K562 (cell line): ENCODE results near the gene DYNLT5. TPM values are rescaled to one million over a fixed set of nuclear protein-coding genes. Genes with fewer than 3 reads are reported as not detected.

ENCODE experiments used
- ATAC-seq: fragments of 200-7000 bp; cut with Tn5 transposase; 3 replicates; pipeline ENCODE4 v1.9.1; 2020; ENCODE audit warnings: moderate library complexity
- BruUV-seq: library from RNA; stranded (reverse); fragments of 400-500 nt; replicated peaks from 2 replicates; lab custom pipeline; 2021; lab: Mats Ljungman, UMichigan
- CTCF ChIA-PET: fragments of 300-600 bp; formaldehyde crosslinking; extraction: SDS; loops from one replicate; lab custom pipeline; 2021; ENCODE audit warnings: low intra/inter-chr PET ratio; lab: Yijun Ruan, JAX
- POLR2A ChIA-PET: fragments of 300-600, 350-650 bp; sonication (Branson Sonifier 250); formaldehyde crosslinking; extraction: SDS; loops from one replicate; lab custom pipeline; 2021; ENCODE audit warnings: antibody characterized with exemption, inconsistent platforms; lab: Yijun Ruan, JAX
- DNase-seq, 4 experiments: peaks; one replicate each; pipeline versions ENCODE4 v3.0.0 to v3.0.0-alpha.2; 2011 to 2018; ENCODE audit warnings: low spot score in 3 of 4, mixed read lengths in 3 of 4; ENCODE audit errors: extremely low read depth in 1 of 4
- FAIRE-seq: peaks from 2 replicates; lab custom pipeline; 2011; peaks lifted over from hg19 to GRCh38; lab: Jason Lieb, UNC
- H2AFZ ChIP-seq: 2 replicates; pipeline ENCODE4 v1.6.0; 2011; ENCODE audit warnings: low read depth, low read length, control low read depth, inconsistent platforms
- H3K27ac ChIP-seq: fragments of 200-600 bp; 3 replicates; pipeline ENCODE4 v1.8.0; 2011; ENCODE audit warnings: low read depth, mild to moderate bottlenecking, control low read depth, inconsistent platforms, low read length, moderate library complexity, mixed read lengths; ENCODE audit errors: extremely low read depth
- H3K27me3 ChIP-seq, 2 experiments: fragments of 300-600 bp in 1 of 2; 2 replicates in 1 of 2; 3 replicates in 1 of 2; pipeline versions ENCODE4 v1.6.0 to v1.8.0; 2011; ENCODE audit warnings: inconsistent platforms in 2 of 2, low read length in 2 of 2, mild to moderate bottlenecking in 1 of 2, mixed read lengths in 1 of 2, moderate library complexity in 1 of 2; ENCODE audit not compliant: control insufficient read depth in 2 of 2, insufficient read depth in 2 of 2
- H3K36me3 ChIP-seq: fragments of 300-600 bp; 3 replicates; pipeline ENCODE4 v1.8.0; 2011; ENCODE audit warnings: mild to moderate bottlenecking, low read length, inconsistent platforms; ENCODE audit not compliant: control insufficient read depth, insufficient read depth
- H3K4me1 ChIP-seq, 2 experiments: fragments of 200-600 bp in 1 of 2; replicated peaks in 1 of 2; 2 replicates in 1 of 2; 3 replicates in 1 of 2; pipeline versions ENCODE4 v1.5.1 to v1.8.0; 2011; ENCODE audit warnings: inconsistent platforms in 2 of 2, low read length in 2 of 2, mild to moderate bottlenecking in 1 of 2, mixed read lengths in 1 of 2, moderate library complexity in 1 of 2; ENCODE audit not compliant: control insufficient read depth in 2 of 2, insufficient read depth in 2 of 2
- H3K4me2 ChIP-seq: 2 replicates; pipeline ENCODE4 v1.6.1; 2011; ENCODE audit warnings: low read length, control low read depth, inconsistent platforms, mixed read lengths; ENCODE audit not compliant: insufficient read depth
- H3K4me3 ChIP-seq: fragments of 200-600 bp; sonication (generic), shearing (Covaris generic); 2 replicates; pipeline ENCODE4 v1.5.1; 2016; ENCODE audit warnings: control low read depth, inconsistent platforms
- H3K79me2 ChIP-seq: fragments of 200-600 bp; 3 replicates; pipeline ENCODE4 v1.8.0; 2011; ENCODE audit warnings: low read length, inconsistent platforms; ENCODE audit not compliant: control insufficient read depth, insufficient read depth
- H3K9ac ChIP-seq, 2 experiments: 2 replicates each; pipeline versions ENCODE4 v1.6.0 to v1.6.1; 2011; ENCODE audit warnings: low read depth in 2 of 2, low read length in 2 of 2, control low read depth in 1 of 2, inconsistent platforms in 1 of 2, mild to moderate bottlenecking in 1 of 2, mixed read lengths in 1 of 2; ENCODE audit not compliant: insufficient read depth in 1 of 2
- H3K9me1 ChIP-seq: one replicate; pipeline ENCODE4 v1.6.0; 2011; ENCODE audit warnings: inconsistent platforms, mild to moderate bottlenecking, low read length, moderate library complexity; ENCODE audit not compliant: control insufficient read depth, insufficient read depth
- H3K9me3 ChIP-seq: replicated peaks from 2 replicates; pipeline ENCODE4 v1.5.1; 2011; ENCODE audit warnings: low read depth, low read length, inconsistent platforms; ENCODE audit not compliant: control insufficient read depth, insufficient read depth
- H4K20me1 ChIP-seq: replicated peaks from 2 replicates; pipeline ENCODE4 v1.6.1; 2011; ENCODE audit warnings: low read length, inconsistent platforms, mixed read lengths; ENCODE audit not compliant: control insufficient read depth, insufficient read depth
- BRF1 ChIP-seq: IDR thresholded peaks from 3 replicates; pipeline ENCODE4 v1.6.1; 2011; ENCODE audit warnings: borderline replicate concordance, mild to moderate bottlenecking; ENCODE audit not compliant: insufficient read length; ENCODE audit errors: extremely low read depth
- CAMTA2 ChIP-seq: fragments of 250-450 bp; sonication (Bioruptor Pico); conservative IDR thresholded peaks from 2 replicates; pipeline ENCODE4 v1.5.1; 2022
- FOXA1 ChIP-seq: fragments of 450-650 bp; IDR thresholded peaks from 2 replicates; pipeline ENCODE4 v1.6.1; 2016; ENCODE audit warnings: mild to moderate bottlenecking, borderline replicate concordance
- GTF2F1 ChIP-seq: IDR thresholded peaks from 2 replicates; pipeline ENCODE4 v1.6.1; 2011; ENCODE audit warnings: low read depth, low read length, improper control_type of control experiment
- HIVEP1 ChIP-seq: fragments of 250-450 bp; sonication (Bioruptor Pico); IDR thresholded peaks from 2 replicates; pipeline ENCODE4 v1.4.0; 2020; ENCODE audit warnings: mild to moderate bottlenecking
- HMG20B ChIP-seq: fragments of 250-450 bp; sonication (Bioruptor Pico); IDR thresholded peaks from 2 replicates; pipeline ENCODE4 v1.5.0; 2021; ENCODE audit warnings: mild to moderate bottlenecking
- KLF1 ChIP-seq: fragments of 450-650 bp; IDR thresholded peaks from 2 replicates; pipeline ENCODE4 v1.6.1; 2016; ENCODE audit warnings: missing genetic modification characterization, missing compliant biosample characterization
- MYBL2 ChIP-seq, 2 experiments: fragments of 450-650 bp in 1 of 2; sonication (generic) in 1 of 2; formaldehyde crosslinking in 1 of 2; IDR thresholded peaks; 2 replicates each; pipeline versions ENCODE4 v1.6.1 to v1.8.1; 2017 to 2022; ENCODE audit warnings: borderline replicate concordance in 1 of 2, inconsistent platforms in 1 of 2, low read depth in 1 of 2, mild to moderate bottlenecking in 1 of 2, missing genetic modification reagents in 1 of 2, moderate library complexity in 1 of 2
- ZBTB17 ChIP-seq: fragments of 450-650 bp; formaldehyde crosslinking; IDR thresholded peaks from 2 replicates; pipeline ENCODE4 v1.4.0; 2020; ENCODE audit warnings: mild to moderate bottlenecking
- ZFP1 ChIP-seq: fragments of 450-650 bp; formaldehyde crosslinking; IDR thresholded peaks from 2 replicates; pipeline ENCODE4 v1.4.0; 2020; ENCODE audit warnings: mild to moderate bottlenecking, mixed read lengths
- ZNF253 ChIP-seq: fragments of 250-450 bp; sonication (Bioruptor Pico); conservative IDR thresholded peaks from 2 replicates; pipeline ENCODE4 v1.6.1; 2021; ENCODE audit warnings: mild to moderate bottlenecking
- WGBS: fragments of 100-300 bp; shearing (Covaris generic); methylation state at CpG from one replicate; pipeline ENCODE4 v1.1.6; 2016; ENCODE audit warnings: low coverage, mixed read lengths; ENCODE audit not compliant: insufficient coverage; ENCODE audit errors: missing lambda C conversion rate; 5-methylcytosine and 5-hydroxymethylcytosine counted together
- in situ Hi-C: fragments of 300-500 bp; cut with MboI; formaldehyde crosslinking; loops from 4 replicates; pipeline ENCODE4 v1.15.0; 2018; ENCODE audit warnings: inconsistent platforms, mixed read lengths
- intact Hi-C: fragments of 100-400 bp; cut with micrococcal nuclease; formaldehyde crosslinking; loops from 2 replicates; pipeline ENCODE4 v1.14.2; 2022
- polyA plus RNA-seq, 8 experiments: library from polyadenylated mRNA; depleted of rRNA in 4 of 8; stranded (reverse) in 5 of 8; unstranded in 3 of 8; fragments of >200 nt; fragmentation: Nextera tagmentation in 2 of 8; fragmentation: Illumina TruSeq in 1 of 8; extraction: Ambion mirVana in 2 of 8; extraction: Trizol in 1 of 8; gene quantifications; 2 replicates each; pipeline versions ENCODE4 v1.2.1 to v1.2.3, GENCODE V29; 2011 to 2014; ENCODE audit warnings: inconsistent platforms in 1 of 8, missing spikeins in 1 of 8
- total RNA-seq, 7 experiments: library from RNA; depleted of rRNA in 6 of 7; stranded (reverse); fragments of >200 nt in 6 of 7; fragmentation: Illumina TruSeq in 2 of 7; extraction: Trizol in 2 of 7; gene quantifications; 2 replicates each; pipeline versions ENCODE4 v1.2.1 to v1.2.3, GENCODE V29; 2011 to 2021; ENCODE audit warnings: low replicate concordance in 1 of 7

Gene DYNLT5
- total and polyA plus RNA-seq, 9 of the 15 experiments (the other 6 are each of a cell fraction or from before 2014, with no cell fraction given), result not detected

GRCh38 chr1:66751160-66751559 is 1.1 kb upstream of the DYNLT5 start:
- H3K27me3 ChIP-seq, result no peaks in the 10 kb centered on the region
- intact Hi-C loops, result no loop called here
- no peaks in the 10 kb centered on the region for H3K79me2 ChIP-seq
- 50% methylated on average over 4 of the region's 4 CpGs for whole genome bisulfite sequencing
- H3K9me3 ChIP-seq, result 0 out of 2 replicates have a peak, but pooled peaks cover 2% of the 10 kb centered on the region
- BruUV-seq, result no TSS peak
- CTCF ChIA-PET, result no interaction called here
- DNase-seq (no peak), ATAC-seq (no peak), FAIRE-seq (no peak)
- H2AFZ ChIP-seq, result no peak overlapping the region
- in situ Hi-C loops, result no loop called here
- POLR2A ChIA-PET, result no interaction called here
- no peak overlapping the region for H3K27ac ChIP-seq
- H3K4me2 ChIP-seq, result no peak overlapping the region
- H3K36me3 ChIP-seq, result no peaks in the 10 kb centered on the region
- H3K9ac ChIP-seq, result no peak overlapping the region
- TF ChIP-seq ZBTB17 (no peak), BRF1 (no peak), FOXA1 (no peak), ZNF253 (CRISPR knock-in tag) (no peak), MYBL2 (IDR thresholded peaks at IDR 0.05; ENCODE audit: low read depth) (no peak), MYBL2 (CRISPR knock-in tag; IDR thresholded peaks at IDR 0.05; ENCODE audit: borderline replicate concordance) (no peak), CAMTA2 (CRISPR knock-in tag) (no peak), GTF2F1 (no peak), ZFP1 (CRISPR knock-in tag) (no peak), HIVEP1 (CRISPR knock-in tag) (no peak), HMG20B (CRISPR knock-in tag) (no peak), KLF1 (tag) (no peak)
- peaks cover 0 to 8% of the 10 kb centered on the region in 2 experiments; a peak in 1 of 5 replicates for H3K4me1 ChIP-seq
- H3K4me3 ChIP-seq, result no peak overlapping the region
- H4K20me1 ChIP-seq, result no peaks in the 10 kb centered on the region
- no peaks in the 10 kb centered on the region for H3K9me1 ChIP-seq
